Thoracic aorta (tissue), 2 donors: ENCODE measurements around the gene NKX3-2. TPM values are rescaled to one million over a fixed set of nuclear protein-coding genes. Genes with fewer than 3 reads are reported as not detected.

ENCODE experiments used
- ATAC-seq: fragments of 150-250 bp; one replicate; pipeline ENCODE4 v1.8.0; 2017; ENCODE audit warnings: low read depth; ENCODE audit not compliant: insufficient number of reproducible peaks, low FRiP score
- DNase-seq: peaks from one replicate; pipeline ENCODE4 v3.0.0-alpha.2; 2020; ENCODE audit warnings: low spot score
- H3K27ac ChIP-seq, 2 donors: fragments of 200-600 bp; sonication (generic); 1 replicate in 1 of 2; 2 replicates in 1 of 2; pipeline ENCODE4 v1.5.1; 2016; ENCODE audit warnings: mild to moderate bottlenecking in 2 of 2, moderate library complexity in 2 of 2
- H3K27me3 ChIP-seq: fragments of 200-600 bp; sonication (generic); replicated peaks from 2 replicates; pipeline ENCODE4 v1.6.0; 2016; ENCODE audit warnings: mild to moderate bottlenecking; ENCODE audit not compliant: insufficient read depth
- H3K36me3 ChIP-seq: fragments of 200-600 bp; sonication (generic); one replicate; pipeline ENCODE4 v1.5.1; 2016
- H3K4me1 ChIP-seq, 2 donors: fragments of 200-600 bp; sonication (generic); 1 replicate in 1 of 2; 2 replicates in 1 of 2; pipeline versions ENCODE4 v1.5.1 to v1.6.0; 2016; ENCODE audit warnings: low read depth in 2 of 2, mild to moderate bottlenecking in 1 of 2; ENCODE audit not compliant: control insufficient read depth in 1 of 2
- H3K4me3 ChIP-seq: fragments of 200-600 bp; sonication (generic); 2 replicates; pipeline ENCODE4 v1.5.1; 2016; ENCODE audit warnings: mild to moderate bottlenecking
- H3K9me3 ChIP-seq: fragments of 200-600 bp; sonication (generic); 2 replicates; pipeline ENCODE4 v1.5.1; 2016
- total RNA-seq, 2 donors: library from RNA; depleted of rRNA; stranded (reverse); fragments of >200 nt; gene quantifications; one replicate each; pipeline versions ENCODE4 v1.1.0 to v1.2.3, GENCODE V29; 2016
- TF ChIP-seq, protein P1 (sequence below): fragments of 200-600 bp; sonication (generic); IDR thresholded peaks from one replicate; pipeline ENCODE4 v1.5.1; 2019; ENCODE audit warnings: antibody characterized with exemption

NKX3-2 gene
- total RNA-seq, 2 donors from 2014 or later, result 0.28 TPM; not detected in 1

- peak overlapping the region; percentile 64 for H3K4me3 ChIP-seq
- ATAC-seq (no peak), DNase-seq (no peak)
- H3K27ac ChIP-seq, result no peak overlapping the region
- H3K9me3 ChIP-seq, result no peaks in the 10 kb centered on the region
- TF ChIP-seq, protein P1, sequence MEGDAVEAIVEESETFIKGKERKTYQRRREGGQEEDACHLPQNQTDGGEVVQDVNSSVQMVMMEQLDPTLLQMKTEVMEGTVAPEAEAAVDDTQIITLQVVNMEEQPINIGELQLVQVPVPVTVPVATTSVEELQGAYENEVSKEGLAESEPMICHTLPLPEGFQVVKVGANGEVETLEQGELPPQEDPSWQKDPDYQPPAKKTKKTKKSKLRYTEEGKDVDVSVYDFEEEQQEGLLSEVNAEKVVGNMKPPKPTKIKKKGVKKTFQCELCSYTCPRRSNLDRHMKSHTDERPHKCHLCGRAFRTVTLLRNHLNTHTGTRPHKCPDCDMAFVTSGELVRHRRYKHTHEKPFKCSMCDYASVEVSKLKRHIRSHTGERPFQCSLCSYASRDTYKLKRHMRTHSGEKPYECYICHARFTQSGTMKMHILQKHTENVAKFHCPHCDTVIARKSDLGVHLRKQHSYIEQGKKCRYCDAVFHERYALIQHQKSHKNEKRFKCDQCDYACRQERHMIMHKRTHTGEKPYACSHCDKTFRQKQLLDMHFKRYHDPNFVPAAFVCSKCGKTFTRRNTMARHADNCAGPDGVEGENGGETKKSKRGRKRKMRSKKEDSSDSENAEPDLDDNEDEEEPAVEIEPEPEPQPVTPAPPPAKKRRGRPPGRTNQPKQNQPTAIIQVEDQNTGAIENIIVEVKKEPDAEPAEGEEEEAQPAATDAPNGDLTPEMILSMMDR, result no peak
- peaks cover 27 to 52% of the 10 kb centered on the region in 2 donors for H3K4me1 ChIP-seq
- H3K36me3 ChIP-seq, result no peaks in the 10 kb centered on the region
- peaks cover 55% of the 10 kb centered on the region for H3K27me3 ChIP-seq
Observed at GRCh38 chr4:13546142-13546940, 2.0 kb upstream of the NKX3-2 start.

GRCh38 chr4:13545394-13545808 is 1.1 kb upstream of the NKX3-2 start:
- H3K4me3 ChIP-seq, result peak overlapping the region; percentile 79
- TF ChIP-seq, protein P1, result no peak
- H3K9me3 ChIP-seq, result no peaks in the 10 kb centered on the region
- H3K4me1 ChIP-seq, result peaks cover 27 to 52% of the 10 kb centered on the region in 2 donors
- H3K27ac ChIP-seq, result no peak overlapping the region
- DNase-seq (no peak), ATAC-seq (no peak)
- H3K27me3 ChIP-seq, result peaks cover 55% of the 10 kb centered on the region
- no peaks in the 10 kb centered on the region for H3K36me3 ChIP-seq

DNA sequence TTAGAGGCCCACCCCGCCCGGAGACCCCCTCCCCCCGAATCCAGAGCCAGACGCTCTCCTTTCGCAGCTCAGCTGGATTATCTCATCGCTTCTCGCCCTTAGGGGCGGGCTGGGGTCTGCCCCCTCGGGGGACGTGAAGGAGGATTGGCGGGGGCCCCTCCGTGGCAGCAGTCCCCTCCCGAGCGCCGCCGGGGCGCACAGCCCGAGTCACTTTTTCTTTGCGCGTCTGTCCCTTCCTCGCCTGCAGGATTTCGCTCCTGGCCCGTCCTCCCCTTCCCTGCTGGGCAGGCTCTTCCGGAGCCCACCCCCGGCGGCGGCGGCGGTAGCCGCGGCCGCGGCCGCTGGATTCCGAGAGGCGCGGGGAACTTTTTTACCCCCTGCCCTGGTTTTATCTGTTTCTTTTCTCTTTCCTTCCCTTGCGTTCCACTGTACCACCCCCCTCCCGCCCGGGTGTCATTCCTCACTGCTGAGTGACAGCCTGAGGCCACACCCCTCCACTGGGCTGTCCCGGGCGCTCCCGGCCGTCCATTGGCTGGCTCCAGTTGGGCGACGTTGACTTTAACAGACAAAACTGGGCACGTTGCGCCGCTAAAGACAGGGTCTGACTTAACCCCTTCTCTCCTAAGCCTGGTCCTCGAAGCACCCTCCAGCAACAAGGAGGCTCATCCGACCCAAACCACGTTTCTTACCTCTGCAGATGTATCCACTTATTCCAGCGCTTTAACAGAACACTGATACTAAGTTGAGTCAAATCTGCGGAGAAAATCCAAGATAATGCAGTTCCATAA is 492 bp upstream of the NKX3-2 start:
- Histone ChIP-seq H3K27me3 (peaks cover 54% of the 10 kb centered on the region), H3K4me1 (peaks cover 27 to 52% of the 10 kb centered on the region in 2 donors), H3K27ac (no peak overlapping the region)

DNA sequence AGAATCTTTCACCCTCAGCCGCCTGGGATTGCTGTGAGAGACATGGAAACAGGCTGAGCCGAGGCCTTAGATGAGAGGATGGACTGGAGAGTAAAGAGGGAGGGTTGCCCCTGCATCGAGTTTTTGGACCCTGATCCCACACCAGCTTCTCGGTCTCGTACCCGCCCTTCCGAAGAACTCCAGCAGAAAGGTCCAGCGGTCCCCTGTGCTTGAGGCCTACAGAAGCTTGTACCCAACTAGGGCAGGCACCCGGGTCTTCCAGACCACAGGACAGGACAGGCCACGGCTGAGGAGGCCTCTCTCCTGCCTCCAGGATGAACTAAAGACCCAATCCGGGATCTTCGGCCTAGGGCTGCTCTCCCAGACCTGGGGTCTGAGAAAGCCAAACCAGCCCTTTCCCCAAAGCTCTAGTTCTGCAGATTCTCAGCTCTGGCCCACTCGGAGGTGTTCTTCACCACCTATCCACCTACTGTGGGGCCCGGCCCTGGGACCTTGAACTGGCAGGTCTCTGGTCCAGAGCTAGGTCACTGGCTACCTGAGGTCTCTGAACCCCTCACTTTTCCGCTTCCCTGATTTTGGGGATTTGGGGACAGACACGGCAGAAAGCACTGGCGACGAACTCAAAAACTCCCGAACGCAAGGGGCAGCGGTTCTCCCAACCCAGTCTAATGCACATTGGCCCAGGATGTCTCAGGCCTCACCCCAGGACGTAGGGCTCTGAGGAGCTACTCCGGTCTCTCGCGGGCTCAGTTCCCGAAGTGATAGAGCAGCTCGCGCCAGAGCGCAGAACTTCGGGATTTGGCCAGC is 1.1 kb downstream of the NKX3-2 start:
- TF ChIP-seq, protein P1, result no peak
- H3K9me3 ChIP-seq, result no peaks in the 10 kb centered on the region
- peaks cover 55% of the 10 kb centered on the region for H3K27me3 ChIP-seq
- no peak overlapping the region for H3K27ac ChIP-seq
- H3K4me1 ChIP-seq, result peaks cover 36 to 48% of the 10 kb centered on the region in 2 donors
- ATAC-seq, result no peak
- H3K4me3 ChIP-seq, result peak overlapping the region; percentile 79
- DNase-seq, result no peak
- no peaks in the 10 kb centered on the region for H3K36me3 ChIP-seq

More for the DNA sequence above, 492 bp upstream of the NKX3-2 start:
- peak overlapping the region; percentile 79 for H3K4me3 ChIP-seq
- DNase-seq (no peak), ATAC-seq (peak; percentile 13)
- H3K9me3 ChIP-seq, result no peaks in the 10 kb centered on the region
- H3K36me3 ChIP-seq, result no peaks in the 10 kb centered on the region
- TF ChIP-seq, protein P1, result no peak
